Posterior vena cava (tissue), 2 donors: ENCODE data around the gene PMP22. TPM values are rescaled to one million over a fixed set of nuclear protein-coding genes. Genes with fewer than 3 reads are reported as not detected.
"Not testable (repeated sequence)": the region's sequence is repeated elsewhere in the genome, so short reads cannot be mapped to it uniquely, and the experiment has no call there.

Experiments
- DNase-seq: peaks from one replicate; pipeline ENCODE4 v3.0.0-alpha.2; 2020; ENCODE audit warnings: low spot score
- intact Hi-C, 2 donors: fragments of 100-400 bp; cut with DNase I; formaldehyde crosslinking; loops; one replicate each; pipeline versions ENCODE4 v1.14.1 to v1.14.2; 2022 to 2023
- total RNA-seq, 2 donors: library from RNA; stranded (reverse); fragmentation: NEBNext Ultra II Directional; extraction: Animal tissue kit (Norgen Biotek cat#: 25700); gene quantifications; one replicate each; pipeline ENCODE4 v1.2.1, GENCODE V29; 2021
- donor health status: DM: yes; HTN: yes; CAD: no.
- donor health status: DM: yes; HTN: yes; CAD: no.

PMP22 gene
- total RNA-seq, 2 donors from 2014 or later, result 130 to 245 TPM

GRCh38 chr17:15233971-15234370 is 31.2 kb downstream of the PMP22 start:
- intact Hi-C loops, result no loop called here
- DNase-seq, result no peak

GRCh38 chr17:15233022-15233805 is 31.9 kb downstream of the PMP22 start:
- no peak for DNase-seq
- intact Hi-C loops, result no loop called here

- intact Hi-C loops, result no loop called here
- no peak for DNase-seq
Measured at GRCh38 chr17:15232517-15232915, 32.6 kb downstream of the PMP22 start.

GRCh38 chr17:15231851-15232516 is 33.1 kb downstream of the PMP22 start:
- no peak for DNase-seq
- intact Hi-C loops, result no loop called here

GRCh38 chr17:15230866-15231265 is 34.3 kb downstream of the PMP22 start:
- intact Hi-C loops, result no loop called here
- no peak for DNase-seq

GRCh38 chr17:15221827-15222226 is 43.3 kb downstream of the PMP22 start:
- DNase-seq, intact Hi-C loops: not testable (repeated sequence)

- DNase-seq, result no peak
- intact Hi-C loops, result no loop called here
Measured at GRCh38 chr17:15220785-15221184, 44.3 kb downstream of the PMP22 start.

GRCh38 chr17:15216481-15216880 is 48.6 kb downstream of the PMP22 start:
- intact Hi-C loops, result no loop called here
- DNase-seq, result no peak

GRCh38 chr17:15213381-15214087 is 51.6 kb downstream of the PMP22 start:
- no peak for DNase-seq
- intact Hi-C loops, result no loop called here

- no peak for DNase-seq
- intact Hi-C loops, result no loop called here
Measured at GRCh38 chr17:15210247-15210646, 54.9 kb downstream of the PMP22 start.

GRCh38 chr17:15203062-15203461 is 62.1 kb downstream of the PMP22 start:
- DNase-seq, intact Hi-C loops: not testable (repeated sequence)

GRCh38 chr17:15200574-15200973 is 64.6 kb downstream of the PMP22 start:
- intact Hi-C loops, DNase-seq: not testable (repeated sequence)

- intact Hi-C loops, result no loop called here
- no peak for DNase-seq
Measured at GRCh38 chr17:15197229-15197628, 67.9 kb downstream of the PMP22 start.

GRCh38 chr17:15194859-15195277 is 70.3 kb downstream of the PMP22 start:
- intact Hi-C loops, result no loop called here
- no peak for DNase-seq

- no peak for DNase-seq
- intact Hi-C loops, result no loop called here
Measured at GRCh38 chr17:15185625-15185991, 79.5 kb downstream of the PMP22 start.

- DNase-seq, result no peak
- intact Hi-C loops, result no loop called here
Measured at GRCh38 chr17:15184872-15185624, 80.1 kb downstream of the PMP22 start.

- DNase-seq, result no peak
- intact Hi-C loops, result no loop called here
Measured at GRCh38 chr17:15181816-15182215, 83.3 kb downstream of the PMP22 start.

GRCh38 chr17:15181333-15181732 is 83.8 kb downstream of the PMP22 start:
- intact Hi-C loops, result no loop called here
- DNase-seq, result no peak

GRCh38 chr17:15180121-15180561 is 85.0 kb downstream of the PMP22 start:
- intact Hi-C loops, result no loop called here
- no peak for DNase-seq
